T-helper 17 cell (primary cell): ENCODE data around the gene SSR3. TPM values are rescaled to one million over a fixed set of nuclear protein-coding genes. Genes with fewer than 3 reads are reported as not detected.
"Not testable (repeated sequence)": the region's sequence is repeated elsewhere in the genome, so short reads cannot be mapped to it uniquely, and the experiment has no call there.

Experiments
- ATAC-seq: fragments of 150-1000 bp; cut with Tn5 transposase; 2 replicates; pipeline ENCODE4 v1.10.0; 2021; ENCODE audit warnings: mild to moderate bottlenecking, moderate library complexity
- DNase-seq, 3 donors: peaks; one replicate each; pipeline versions ENCODE4 v3.0.0 to v3.0.0-alpha.2; 2020 to 2021
- H3K9me3 ChIP-seq: one replicate; pipeline ENCODE4 v1.7.0; 2013; ENCODE audit warnings: low read length, mild to moderate bottlenecking; ENCODE audit not compliant: control insufficient read depth, poor library complexity, severe bottlenecking
- H3K27ac Mint-ChIP-seq: one replicate; pipeline ENCODE4 v1.8.0; 2022; ENCODE audit warnings: mild to moderate bottlenecking, moderate library complexity, mixed read lengths
- H3K27me3 Mint-ChIP-seq: one replicate; pipeline ENCODE4 v1.8.0; 2022; ENCODE audit warnings: mixed read lengths
- H3K36me3 Mint-ChIP-seq: one replicate; pipeline ENCODE4 v1.8.0; 2022; ENCODE audit warnings: low read depth, mixed read lengths
- H3K4me1 Mint-ChIP-seq: one replicate; pipeline ENCODE4 v1.8.0; 2022; ENCODE audit warnings: mild to moderate bottlenecking, mixed read lengths
- H3K4me3 Mint-ChIP-seq: one replicate; pipeline ENCODE4 v1.8.0; 2022; ENCODE audit warnings: mild to moderate bottlenecking, moderate library complexity, mixed read lengths
- total RNA-seq, 4 donors: library from RNA in 2 of 4; stranded (reverse) in 2 of 4; gene quantifications; one replicate each; pipeline ENCODE4 v1.2.3 and lab custom pipeline; 2022 to 2026

The SSR3 gene
- total RNA-seq, 2 donors from 2014 or later = 93.4 to 94.3 TPM

DNA sequence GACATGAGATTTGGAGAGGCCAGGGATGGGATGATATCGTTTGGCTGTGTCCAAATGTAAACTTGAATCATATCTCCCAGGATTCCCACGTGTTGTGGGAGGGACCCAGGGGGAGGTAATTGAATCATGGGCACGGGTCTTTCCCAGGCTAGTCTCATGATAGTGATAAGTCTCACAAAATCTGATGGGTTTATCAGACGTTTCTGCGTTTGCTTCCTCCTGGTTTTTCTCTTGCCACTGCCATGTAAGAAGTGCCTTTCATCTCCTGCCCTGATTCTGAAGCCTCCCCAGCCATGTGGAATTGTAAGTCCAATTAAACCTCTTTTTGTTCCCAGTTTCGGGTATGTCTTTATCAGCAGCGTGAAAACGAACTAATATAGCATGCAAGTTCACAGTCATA lies 7.6 kb upstream of the SSR3 start:
- not testable (repeated sequence) for H3K9me3 ChIP-seq, ATAC-seq, H3K36me3 Mint-ChIP-seq, H3K27ac Mint-ChIP-seq, DNase-seq, H3K4me3 Mint-ChIP-seq, H3K4me1 Mint-ChIP-seq
- peaks cover 23% of the 10 kb centered on the region for H3K27me3 Mint-ChIP-seq

DNA sequence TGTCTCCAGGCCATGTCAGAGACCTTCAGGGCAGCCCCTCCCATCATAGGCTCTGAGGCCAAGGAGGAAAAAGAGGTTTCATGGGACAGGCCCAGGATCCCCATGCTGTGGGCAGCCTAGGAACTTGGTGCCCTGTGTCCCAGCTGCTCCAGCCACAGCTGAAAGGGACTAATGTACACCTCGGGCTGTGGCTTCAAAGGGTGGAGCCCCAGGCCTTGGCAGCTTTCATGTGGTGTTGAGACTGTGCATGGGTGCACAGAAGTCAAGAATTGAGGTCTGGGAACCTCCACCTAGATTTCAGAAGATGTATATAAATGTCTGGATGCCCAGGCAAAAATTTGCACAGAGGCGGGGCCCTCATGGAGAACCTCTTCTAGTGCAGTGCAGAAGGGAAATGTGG lies 6.6 kb upstream of the SSR3 start:
- Mint-ChIP-seq H3K27me3 (peaks cover 23% of the 10 kb centered on the region), H3K4me3 (no peak overlapping the region), H3K27ac (no peak overlapping the region), H3K36me3 (peaks cover 6% of the 10 kb centered on the region), H3K4me1 (no peaks in the 10 kb centered on the region)
- H3K9me3 ChIP-seq = no peaks in the 10 kb centered on the region
- no peak for DNase-seq
- no peak for ATAC-seq

DNA sequence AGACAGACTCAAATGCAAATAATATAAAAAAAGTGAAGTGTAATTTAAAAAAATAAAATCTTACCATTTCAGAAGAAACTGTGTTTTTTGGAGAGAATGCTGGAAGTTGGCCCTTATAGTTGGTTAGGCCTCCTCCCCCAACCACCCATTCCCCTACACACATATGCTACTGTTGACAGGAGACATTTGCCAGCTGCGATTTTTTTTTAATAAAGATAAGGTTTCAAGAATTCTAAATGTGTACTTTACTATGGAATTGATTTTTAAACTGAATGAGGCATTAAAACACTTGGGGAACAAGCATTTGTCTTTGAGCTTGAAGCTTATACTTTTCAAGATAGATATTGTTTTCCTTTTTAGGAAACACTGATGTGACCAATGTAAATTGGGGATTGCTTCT lies 4.4 kb upstream of the SSR3 start:
- Mint-ChIP-seq H3K4me1 (peaks cover 6% of the 10 kb centered on the region), H3K36me3 (peaks cover 6% of the 10 kb centered on the region), H3K4me3 (no peak overlapping the region), H3K27ac (no peak overlapping the region), H3K27me3 (peaks cover 23% of the 10 kb centered on the region)
- ATAC-seq = no peak
- H3K9me3 ChIP-seq = no peaks in the 10 kb centered on the region
- DNase-seq = no peak

DNA sequence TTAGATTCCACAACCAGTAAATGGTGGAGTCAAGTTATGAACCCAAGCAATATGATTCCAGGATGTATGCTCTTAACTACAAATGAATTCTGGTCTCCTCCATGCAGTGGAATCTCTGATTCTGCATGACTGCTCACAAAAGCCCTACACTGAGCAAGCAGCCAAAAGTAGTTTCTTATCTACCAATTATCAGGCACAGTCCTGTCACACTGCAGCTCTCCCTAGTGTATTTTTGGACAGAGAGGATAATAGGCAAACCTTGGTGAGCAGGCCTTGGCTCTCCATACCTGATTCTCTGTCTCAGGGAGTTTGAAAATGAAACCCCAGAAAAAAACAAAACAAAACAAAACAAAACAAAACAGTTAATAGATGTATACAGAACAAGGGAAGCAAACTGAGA lies 3.5 kb upstream of the SSR3 start:
- ATAC-seq (no peak), DNase-seq (no peak)
- Mint-ChIP-seq H3K4me3 (no peak overlapping the region), H3K4me1 (peaks cover 12% of the 10 kb centered on the region), H3K27me3 (peaks cover 15% of the 10 kb centered on the region), H3K36me3 (peaks cover 2% of the 10 kb centered on the region), H3K27ac (no peak overlapping the region)
- no peaks in the 10 kb centered on the region for H3K9me3 ChIP-seq

DNA sequence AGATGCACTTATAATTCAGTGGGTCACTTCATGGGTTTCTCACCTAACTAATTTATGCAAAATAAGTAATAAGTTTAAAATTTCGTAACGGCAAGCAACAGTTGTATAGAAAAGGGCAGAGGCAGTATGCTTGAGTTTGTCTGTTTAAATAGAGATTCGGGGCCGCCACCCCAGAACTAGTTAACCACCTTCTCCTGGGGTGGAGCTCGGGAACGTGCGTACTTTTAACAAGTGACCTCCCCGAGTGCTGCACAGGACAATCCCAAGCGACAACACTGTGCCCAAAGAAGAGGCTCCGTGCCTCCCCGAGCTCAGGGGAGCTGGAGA lies 439 bp downstream of the SSR3 start:
- peaks cover 8% of the 10 kb centered on the region for H3K36me3 Mint-ChIP-seq
- H3K27me3 Mint-ChIP-seq = no peaks in the 10 kb centered on the region

DNA sequence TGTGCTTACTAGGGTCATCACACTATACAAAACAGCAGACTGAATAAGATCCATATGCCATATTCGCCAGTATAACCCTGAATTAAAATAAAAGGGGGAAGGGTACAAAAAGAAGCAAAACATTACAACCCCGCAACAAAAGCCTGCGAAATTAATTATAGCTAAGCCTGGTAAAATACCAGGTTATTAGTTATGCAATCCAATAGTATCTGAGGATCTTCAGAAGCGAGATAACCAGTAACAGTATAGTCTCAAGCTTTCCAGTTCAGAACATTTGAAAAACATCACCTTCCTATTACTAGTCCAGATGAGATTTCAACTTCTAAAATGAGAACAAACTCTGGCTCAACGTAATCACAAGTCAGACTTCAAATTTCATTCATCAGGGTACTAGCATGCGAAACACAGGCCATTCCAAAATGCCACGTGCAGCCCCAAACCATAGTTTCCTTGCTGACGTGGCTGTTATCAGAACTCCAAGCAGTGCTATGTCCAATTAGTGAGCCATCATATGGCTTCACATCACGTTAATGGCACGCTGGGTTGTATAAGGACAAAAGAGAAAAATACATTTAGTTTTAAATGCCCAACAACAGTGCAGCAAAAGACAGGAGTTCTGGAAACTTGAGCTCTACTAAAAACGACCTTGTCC lies 1.1 kb downstream of the SSR3 start:
- H3K9me3 ChIP-seq = no peaks in the 10 kb centered on the region
- H3K36me3 Mint-ChIP-seq = peaks cover 8% of the 10 kb centered on the region
- H3K4me1 Mint-ChIP-seq = peaks cover 40% of the 10 kb centered on the region
- DNase-seq = no peak
- no peaks in the 10 kb centered on the region for H3K27me3 Mint-ChIP-seq
- H3K4me3 Mint-ChIP-seq = peak overlapping the region; percentile 95
- ATAC-seq = no peak
- peak overlapping the region; percentile 95 for H3K27ac Mint-ChIP-seq

More for the DNA sequence above, 439 bp downstream of the SSR3 start:
- peaks cover 39% of the 10 kb centered on the region for H3K4me1 Mint-ChIP-seq
- H3K9me3 ChIP-seq = no peaks in the 10 kb centered on the region
- H3K27ac Mint-ChIP-seq = peak overlapping the region; percentile 95
- H3K4me3 Mint-ChIP-seq = peak overlapping the region; percentile 95
- ATAC-seq (peak; percentile 20), DNase-seq (no peak)

DNA sequence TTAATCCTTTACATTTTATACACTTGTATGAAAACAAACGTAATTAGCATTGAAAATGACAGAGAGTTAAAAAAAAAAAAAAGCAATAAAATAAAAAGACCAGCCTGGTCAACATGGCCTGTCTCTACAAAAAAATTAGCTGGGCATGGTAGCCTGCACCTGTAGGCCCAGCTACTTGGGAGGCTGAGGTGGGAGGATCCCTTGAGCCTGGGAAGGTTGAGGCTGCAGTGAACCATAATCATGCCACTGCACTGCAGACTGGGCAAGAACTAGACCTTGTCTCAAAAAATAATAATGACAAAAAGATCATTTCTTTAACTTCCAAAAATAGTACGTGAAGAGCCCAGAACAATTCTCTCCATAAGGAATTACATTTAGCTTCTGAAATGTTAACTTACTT lies 1.9 kb downstream of the SSR3 start:
- peak overlapping the region; percentile 2 for H3K27ac Mint-ChIP-seq
- no peaks in the 10 kb centered on the region for H3K27me3 Mint-ChIP-seq
- H3K4me3 Mint-ChIP-seq = peak overlapping the region; percentile 33
- H3K9me3 ChIP-seq = no peaks in the 10 kb centered on the region
- ATAC-seq (no peak), DNase-seq (no peak)
- H3K4me1 Mint-ChIP-seq = peaks cover 44% of the 10 kb centered on the region
- peaks cover 10% of the 10 kb centered on the region for H3K36me3 Mint-ChIP-seq

DNA sequence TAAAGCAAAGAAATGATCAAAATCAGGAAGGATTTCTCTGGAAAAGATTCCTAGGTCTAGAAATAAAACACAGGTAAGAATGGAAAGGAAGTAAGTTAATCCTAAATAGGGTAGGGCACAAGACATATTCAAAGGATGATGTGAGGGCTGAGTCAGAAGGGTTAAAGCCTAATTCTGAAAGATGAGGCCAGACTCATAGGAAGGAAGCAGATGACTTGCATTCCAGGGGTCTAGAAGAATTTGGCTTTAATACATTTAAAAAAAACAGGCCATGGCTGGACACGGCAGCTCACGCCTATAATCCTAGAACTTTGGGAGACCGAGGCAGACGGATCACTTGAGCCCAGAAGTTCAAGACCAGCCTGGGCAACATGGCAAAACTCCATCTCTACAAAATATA lies 3.2 kb downstream of the SSR3 start:
- peak overlapping the region; percentile 76 for H3K27ac Mint-ChIP-seq
- peaks cover 10% of the 10 kb centered on the region for H3K36me3 Mint-ChIP-seq

DNA sequence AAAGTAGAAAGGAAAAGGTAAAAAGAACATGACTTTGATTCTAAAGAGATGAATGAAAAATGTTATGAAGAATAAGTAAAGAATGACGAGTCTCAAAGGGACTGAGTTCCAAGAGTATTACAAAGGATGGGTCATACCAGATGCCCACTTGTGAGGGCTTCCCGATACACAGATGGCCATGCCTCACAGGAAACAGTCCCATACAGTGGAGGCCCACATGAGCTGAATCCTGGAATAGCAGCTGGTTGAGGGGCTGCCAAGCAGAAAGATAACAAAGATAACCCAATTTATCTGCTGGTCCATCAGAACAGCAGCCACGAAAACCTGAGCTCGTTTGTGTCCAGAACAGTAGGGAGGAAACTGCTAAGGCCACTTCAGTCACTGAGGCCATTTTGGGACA lies 3.7 kb downstream of the SSR3 start:
- no peaks in the 10 kb centered on the region for H3K27me3 Mint-ChIP-seq
- H3K9me3 ChIP-seq = no peaks in the 10 kb centered on the region
- H3K27ac Mint-ChIP-seq = peak overlapping the region; percentile 76
- H3K4me1 Mint-ChIP-seq = peaks cover 56% of the 10 kb centered on the region
- DNase-seq (no peak), ATAC-seq (no peak)
- H3K36me3 Mint-ChIP-seq = peaks cover 10% of the 10 kb centered on the region
- peak overlapping the region; percentile 45 for H3K4me3 Mint-ChIP-seq

More for the DNA sequence above, 3.2 kb downstream of the SSR3 start:
- ATAC-seq (no peak), DNase-seq (no peak)
- no peaks in the 10 kb centered on the region for H3K9me3 ChIP-seq
- Mint-ChIP-seq H3K4me3 (peak overlapping the region; percentile 45), H3K4me1 (peaks cover 51% of the 10 kb centered on the region), H3K27me3 (no peaks in the 10 kb centered on the region)

DNA sequence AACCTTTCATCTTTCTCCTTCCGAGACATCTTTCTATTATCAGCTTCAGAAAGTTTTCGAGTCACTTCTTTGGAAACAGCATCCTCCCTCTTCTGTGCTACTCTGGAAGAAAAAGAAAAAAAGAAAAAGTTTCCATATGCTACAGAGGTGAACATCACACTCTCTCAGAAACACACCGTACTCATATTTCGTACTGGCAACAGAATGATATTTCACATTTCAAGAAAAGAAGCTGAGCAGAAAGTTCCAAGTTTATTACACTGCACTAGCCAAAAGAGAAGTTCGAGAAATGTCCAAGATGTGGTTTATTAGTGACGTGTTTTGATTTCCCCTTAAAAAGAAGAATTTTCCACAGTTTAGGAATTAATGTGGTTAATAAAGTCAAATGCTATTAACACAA lies 6.0 kb downstream of the SSR3 start:
- ATAC-seq (no peak), DNase-seq (no peak)
- H3K9me3 ChIP-seq = no peaks in the 10 kb centered on the region
- no peak overlapping the region for H3K4me3 Mint-ChIP-seq
- no peaks in the 10 kb centered on the region for H3K27me3 Mint-ChIP-seq
- H3K4me1 Mint-ChIP-seq = peaks cover 48% of the 10 kb centered on the region
- H3K27ac Mint-ChIP-seq = peak overlapping the region; percentile 41
- H3K36me3 Mint-ChIP-seq = peaks cover 10% of the 10 kb centered on the region

DNA sequence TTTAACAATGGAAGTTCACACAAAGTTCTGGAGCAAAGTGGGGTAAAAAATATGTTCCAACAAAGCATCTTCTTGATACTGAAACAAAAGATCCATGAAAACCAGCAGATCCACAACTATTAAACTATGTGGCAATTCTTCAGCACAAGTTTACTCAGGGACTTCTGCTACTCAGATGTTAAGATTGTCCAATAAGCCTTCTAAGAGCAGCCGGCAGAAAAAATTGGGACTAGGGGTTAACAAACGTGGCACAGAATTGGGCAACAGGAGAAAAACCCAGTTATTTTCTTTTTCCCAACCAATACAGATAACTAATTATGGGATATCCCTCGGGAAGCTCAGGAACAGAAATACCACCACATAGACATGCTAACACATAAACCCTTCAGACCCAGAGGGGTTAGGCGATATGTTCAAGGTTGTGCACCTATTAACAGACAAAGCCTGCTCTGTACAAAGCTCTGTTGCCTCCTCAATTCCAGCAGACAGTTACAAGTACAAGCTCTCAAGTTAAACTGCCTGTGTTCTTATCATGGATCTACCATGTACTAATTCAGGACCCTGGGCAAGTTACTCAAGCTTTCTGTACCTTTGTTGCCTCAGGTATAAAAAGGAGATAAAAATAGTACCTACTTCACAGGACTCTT lies 6.8 kb downstream of the SSR3 start:
- H3K4me1 Mint-ChIP-seq = peaks cover 45% of the 10 kb centered on the region
- H3K4me3 Mint-ChIP-seq = no peak overlapping the region
- DNase-seq (no peak), ATAC-seq (no peak)
- peak overlapping the region; percentile 41 for H3K27ac Mint-ChIP-seq
- peaks cover 10% of the 10 kb centered on the region for H3K36me3 Mint-ChIP-seq
- H3K9me3 ChIP-seq = no peaks in the 10 kb centered on the region
- H3K27me3 Mint-ChIP-seq = no peaks in the 10 kb centered on the region

DNA sequence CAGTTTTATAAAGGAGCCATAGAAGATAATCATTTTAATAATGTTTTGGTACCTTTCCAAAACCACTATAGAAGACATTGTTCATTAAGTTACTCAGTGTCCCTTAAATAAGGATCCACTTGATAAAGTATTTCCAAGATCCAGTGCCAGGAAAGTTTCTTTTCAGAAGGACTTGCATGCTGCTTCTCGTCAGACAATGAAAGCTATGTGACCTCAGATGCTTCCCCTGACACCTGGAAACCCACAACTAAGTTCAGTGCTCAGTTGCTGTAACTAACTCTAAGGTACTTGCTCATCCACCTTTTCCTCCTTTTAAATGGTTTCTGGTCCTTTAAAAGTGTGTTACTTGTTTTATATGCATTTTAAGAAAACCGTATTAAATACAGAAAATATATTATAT lies 7.3 kb downstream of the SSR3 start:
- ATAC-seq = no peak
- no peaks in the 10 kb centered on the region for H3K27me3 Mint-ChIP-seq
- H3K4me1 Mint-ChIP-seq = peaks cover 42% of the 10 kb centered on the region
- H3K27ac Mint-ChIP-seq = no peak overlapping the region
- H3K9me3 ChIP-seq = no peaks in the 10 kb centered on the region
- peaks cover 10% of the 10 kb centered on the region for H3K36me3 Mint-ChIP-seq
- H3K4me3 Mint-ChIP-seq = no peak overlapping the region
- no peak for DNase-seq

DNA sequence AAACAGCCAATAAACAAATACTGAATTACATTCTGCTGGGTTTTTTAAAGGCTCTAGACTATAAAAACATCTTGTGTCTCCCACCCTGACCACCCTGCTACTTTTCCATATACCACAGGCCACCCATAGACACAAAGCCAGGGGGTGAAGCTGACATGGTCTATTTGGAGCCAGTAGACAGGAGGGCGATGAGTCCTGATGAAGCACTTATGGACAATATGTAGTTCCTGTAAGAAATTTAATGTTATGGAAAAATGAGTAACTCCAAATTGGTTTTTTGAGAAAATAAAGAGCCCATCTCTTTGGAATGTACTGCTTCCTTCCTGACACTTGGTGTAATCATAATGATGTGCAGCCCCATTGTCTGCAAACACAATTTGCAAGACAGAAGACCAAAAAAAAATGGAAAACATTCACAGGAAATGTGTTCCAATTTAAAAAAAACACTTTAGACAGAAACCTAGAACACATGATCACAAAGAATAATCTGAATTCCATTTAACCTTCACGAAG lies 11.8 kb downstream of the SSR3 start:
- no peak overlapping the region for H3K4me3 Mint-ChIP-seq
- no peak for ATAC-seq
- peaks cover 14% of the 10 kb centered on the region for H3K4me1 Mint-ChIP-seq
- no peaks in the 10 kb centered on the region for H3K27me3 Mint-ChIP-seq
- H3K36me3 Mint-ChIP-seq = no peaks in the 10 kb centered on the region
- no peak overlapping the region for H3K27ac Mint-ChIP-seq
- no peaks in the 10 kb centered on the region for H3K9me3 ChIP-seq
- no peak for DNase-seq
